Loucy (cell line): ENCODE measurements around the gene KCNIP3.
"Not testable (repeated sequence)": the region's sequence is repeated elsewhere in the genome, so short reads cannot be mapped to it uniquely, and the experiment has no call there.

Experiments used
- CTCF ChIP-seq: fragments of 200-600 bp; sonication (generic); conservative IDR thresholded peaks from 2 replicates; pipeline ENCODE4 v1.5.1; 2014; ENCODE audit warnings: mild to moderate bottlenecking, antibody characterized with exemption, low read length
- EZH2phosphoT487 ChIP-seq: fragments of 200-600 bp; IDR thresholded peaks from 2 replicates; pipeline ENCODE4 v1.6.1; 2018; ENCODE audit warnings: antibody characterized with exemption, mild to moderate bottlenecking, moderate library complexity, borderline replicate concordance

- not testable (repeated sequence) for TF ChIP-seq CTCF, EZH2phosphoT487
Observed at GRCh38 chr2:95433373-95433772, 136.2 kb downstream of the KCNIP3 start.
